HEK293T (cell line): ENCODE data around the gene TPSB2.
"Not testable (repeated sequence)": the region's sequence is repeated elsewhere in the genome, so short reads cannot be mapped to it uniquely, and the experiment has no call there.

ENCODE experiments used
- CTCF ChIA-PET: fragments of 350-600 bp; formaldehyde crosslinking; extraction: SDS; loops from one replicate; lab custom pipeline; 2021; ENCODE audit warnings: antibody characterized with exemption, inconsistent platforms; lab: Yijun Ruan, JAX
- POLR2A ChIA-PET: fragments of 350-600 bp; formaldehyde crosslinking; extraction: SDS; loops from one replicate; lab custom pipeline; 2020; ENCODE audit warnings: antibody characterized with exemption, inconsistent platforms; lab: Yijun Ruan, JAX
- DNase-seq: peaks from one replicate; pipeline ENCODE4 v3.0.0; 2012; ENCODE audit warnings: mixed read lengths; ENCODE audit errors: extremely low spot score
- ARNT ChIP-seq: fragments of 450-650 bp; IDR thresholded peaks from 2 replicates; pipeline ENCODE4 v1.6.1; 2017; ENCODE audit warnings: mild to moderate bottlenecking
- BHLHE40 ChIP-seq: fragments of 450-650 bp; IDR thresholded peaks from 2 replicates; pipeline ENCODE4 v1.6.1; 2016; ENCODE audit warnings: mild to moderate bottlenecking, moderate library complexity, borderline replicate concordance
- CTBP1 ChIP-seq: fragments of 450-650 bp; IDR thresholded peaks from 2 replicates; pipeline ENCODE4 v1.6.1; 2016; ENCODE audit warnings: borderline replicate concordance
- ELF4 ChIP-seq: fragments of 450-650 bp; IDR thresholded peaks from 2 replicates; pipeline ENCODE4 v1.6.1; 2017; ENCODE audit warnings: antibody characterized with exemption
- FOXA1 ChIP-seq: fragments of 450-650 bp; IDR thresholded peaks from 2 replicates; pipeline ENCODE4 v1.6.1; 2016; ENCODE audit warnings: mild to moderate bottlenecking
- FOXK2 ChIP-seq: fragments of 450-650 bp; IDR thresholded peaks from 2 replicates; pipeline ENCODE4 v1.6.1; 2016; ENCODE audit warnings: mild to moderate bottlenecking
- FOXM1 ChIP-seq: fragments of 450-650 bp; IDR thresholded peaks from 2 replicates; pipeline ENCODE4 v1.6.1; 2017; ENCODE audit warnings: mild to moderate bottlenecking, borderline replicate concordance
- HDGF ChIP-seq: fragments of 450-650 bp; IDR thresholded peaks from 2 replicates; pipeline ENCODE4 v1.6.1; 2017; ENCODE audit warnings: antibody characterized with exemption, borderline replicate concordance
- L3MBTL2 ChIP-seq: fragments of 450-650 bp; conservative IDR thresholded peaks from 2 replicates; pipeline ENCODE4 v1.6.1; 2016; ENCODE audit warnings: mild to moderate bottlenecking
- LEF1 ChIP-seq: fragments of 450-650 bp; IDR thresholded peaks from 2 replicates; pipeline ENCODE4 v1.6.1; 2017; ENCODE audit warnings: mild to moderate bottlenecking, borderline replicate concordance
- NFRKB ChIP-seq: fragments of 450-650 bp; IDR thresholded peaks from 2 replicates; pipeline ENCODE4 v1.6.1; 2016; ENCODE audit warnings: mild to moderate bottlenecking, moderate library complexity
- SP1 ChIP-seq: fragments of 450-650 bp; IDR thresholded peaks from 2 replicates; pipeline ENCODE4 v1.6.1; 2017
- SUZ12 ChIP-seq: fragments of 450-650 bp; IDR thresholded peaks from 2 replicates; pipeline ENCODE4 v1.6.1; 2016; ENCODE audit warnings: mild to moderate bottlenecking
- TARDBP ChIP-seq: fragments of 450-650 bp; IDR thresholded peaks from 2 replicates; pipeline ENCODE4 v1.6.1; 2016
- ZNF384 ChIP-seq: fragments of 450-650 bp; IDR thresholded peaks from 2 replicates; pipeline ENCODE4 v1.6.1; 2016
- TF ChIP-seq, protein P1 (sequence below): fragments of 450-650 bp; IDR thresholded peaks from 2 replicates; pipeline ENCODE4 v1.6.1; 2016

TPSB2 gene

DNA sequence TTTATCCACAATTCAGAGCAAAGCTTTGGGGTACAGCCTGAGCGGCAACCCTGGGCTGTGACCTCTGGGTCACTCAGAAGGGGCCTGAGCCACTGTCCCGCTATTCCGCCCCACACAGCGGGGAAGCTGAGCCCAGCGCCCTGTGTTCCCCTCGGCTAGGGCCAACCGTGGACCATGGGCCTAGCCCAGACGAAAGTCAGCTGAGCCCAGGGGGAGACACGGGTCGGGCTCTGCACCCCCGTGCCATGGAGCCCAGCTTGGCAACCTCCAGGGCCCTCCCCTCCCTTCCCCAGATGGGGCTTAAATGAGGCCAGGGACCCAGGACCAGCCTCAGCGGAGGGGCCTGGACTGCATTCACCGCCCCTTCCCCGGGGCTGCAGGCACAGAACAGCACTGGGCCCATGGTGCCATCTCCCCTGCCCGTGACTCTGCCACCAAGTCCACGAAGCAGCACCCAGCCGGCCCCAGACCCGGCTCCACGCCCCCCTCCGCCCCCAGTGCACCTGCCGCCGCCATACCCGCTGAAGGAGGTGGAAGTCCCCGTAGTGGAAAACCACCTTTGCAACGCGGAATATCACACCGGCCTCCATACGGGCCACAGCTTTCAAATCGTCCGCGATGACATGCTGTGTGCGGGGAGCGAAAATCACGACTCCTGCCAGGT lies 27.7 kb upstream of the TPSB2 start:
- TF ChIP-seq BHLHE40 (no peak), FOXA1 (no peak), LEF1 (no peak), CTBP1 (no peak), ZNF384 (no peak), SP1 (no peak), FOXK2 (no peak), FOXM1 (no peak), NFRKB (no peak), ARNT (no peak), TARDBP (no peak), HDGF (no peak)
- TF ChIP-seq, protein P1, sequence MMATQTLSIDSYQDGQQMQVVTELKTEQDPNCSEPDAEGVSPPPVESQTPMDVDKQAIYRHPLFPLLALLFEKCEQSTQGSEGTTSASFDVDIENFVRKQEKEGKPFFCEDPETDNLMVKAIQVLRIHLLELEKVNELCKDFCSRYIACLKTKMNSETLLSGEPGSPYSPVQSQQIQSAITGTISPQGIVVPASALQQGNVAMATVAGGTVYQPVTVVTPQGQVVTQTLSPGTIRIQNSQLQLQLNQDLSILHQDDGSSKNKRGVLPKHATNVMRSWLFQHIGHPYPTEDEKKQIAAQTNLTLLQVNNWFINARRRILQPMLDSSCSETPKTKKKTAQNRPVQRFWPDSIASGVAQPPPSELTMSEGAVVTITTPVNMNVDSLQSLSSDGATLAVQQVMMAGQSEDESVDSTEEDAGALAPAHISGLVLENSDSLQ, result no peak
- no peak for DNase-seq
- POLR2A ChIA-PET, result no interaction called here
- CTCF ChIA-PET, result no interaction called here

DNA sequence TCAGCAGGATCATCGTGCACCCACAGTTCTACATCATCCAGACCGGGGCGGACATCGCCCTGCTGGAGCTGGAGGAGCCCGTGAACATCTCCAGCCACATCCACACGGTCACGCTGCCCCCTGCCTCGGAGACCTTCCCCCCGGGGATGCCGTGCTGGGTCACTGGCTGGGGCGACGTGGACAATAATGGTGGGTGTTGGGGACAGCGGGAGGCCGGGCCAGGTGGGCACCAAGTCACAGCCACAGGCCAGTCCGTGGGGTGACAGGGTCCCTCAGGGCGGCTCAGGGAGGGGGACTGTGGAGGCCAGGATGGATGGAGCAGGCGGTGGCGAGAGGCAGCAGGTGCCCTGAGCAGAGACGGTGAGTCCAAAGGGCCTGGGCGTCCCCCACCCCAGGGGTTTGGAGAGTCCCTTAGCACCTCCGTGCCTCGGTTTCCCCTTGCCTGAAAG lies 26.9 kb upstream of the TPSB2 start:
- no peak for TF ChIP-seq CTBP1
- no peak for TF ChIP-seq ZNF384
- no peak for TF ChIP-seq NFRKB
- TF ChIP-seq ELF4, result no peak
- no peak for TF ChIP-seq SP1
- TF ChIP-seq, protein P1, result no peak
- no peak for TF ChIP-seq L3MBTL2
- no peak for TF ChIP-seq LEF1
- TF ChIP-seq ARNT, result no peak
- no peak for TF ChIP-seq BHLHE40
- TF ChIP-seq TARDBP, result no peak
- TF ChIP-seq FOXA1, result no peak
- no peak for TF ChIP-seq FOXM1
- TF ChIP-seq FOXK2, result no peak
- no peak for TF ChIP-seq SUZ12
- no peak for TF ChIP-seq HDGF
- no peak for DNase-seq
- ChIA-PET CTCF (no interaction called here), POLR2A (no interaction called here)

DNA sequence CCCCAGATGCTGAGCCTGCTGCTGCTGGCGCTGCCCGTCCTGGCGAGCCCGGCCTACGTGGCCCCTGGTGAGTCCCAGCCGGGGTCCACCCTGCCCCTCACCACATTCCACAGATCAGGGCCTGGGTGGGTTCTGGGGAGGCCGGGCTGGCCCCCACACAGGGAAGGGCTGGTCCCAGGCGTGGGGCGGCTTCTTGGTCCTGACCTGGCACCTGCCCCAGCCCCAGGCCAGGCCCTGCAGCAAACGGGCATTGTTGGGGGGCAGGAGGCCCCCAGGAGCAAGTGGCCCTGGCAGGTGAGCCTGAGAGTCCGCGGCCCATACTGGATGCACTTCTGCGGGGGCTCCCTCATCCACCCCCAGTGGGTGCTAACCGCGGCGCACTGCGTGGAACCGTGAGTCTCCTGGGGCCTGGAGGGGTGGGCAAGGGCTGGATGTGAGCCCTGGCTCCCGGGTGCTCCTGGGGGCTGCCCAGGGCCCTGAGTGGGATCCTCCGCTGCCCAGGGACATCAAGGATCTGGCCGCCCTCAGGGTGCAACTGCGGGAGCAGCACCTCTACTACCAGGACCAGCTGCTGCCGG lies 26.4 kb upstream of the TPSB2 start:
- CTCF ChIA-PET, DNase-seq, POLR2A ChIA-PET: not testable (repeated sequence)

DNA sequence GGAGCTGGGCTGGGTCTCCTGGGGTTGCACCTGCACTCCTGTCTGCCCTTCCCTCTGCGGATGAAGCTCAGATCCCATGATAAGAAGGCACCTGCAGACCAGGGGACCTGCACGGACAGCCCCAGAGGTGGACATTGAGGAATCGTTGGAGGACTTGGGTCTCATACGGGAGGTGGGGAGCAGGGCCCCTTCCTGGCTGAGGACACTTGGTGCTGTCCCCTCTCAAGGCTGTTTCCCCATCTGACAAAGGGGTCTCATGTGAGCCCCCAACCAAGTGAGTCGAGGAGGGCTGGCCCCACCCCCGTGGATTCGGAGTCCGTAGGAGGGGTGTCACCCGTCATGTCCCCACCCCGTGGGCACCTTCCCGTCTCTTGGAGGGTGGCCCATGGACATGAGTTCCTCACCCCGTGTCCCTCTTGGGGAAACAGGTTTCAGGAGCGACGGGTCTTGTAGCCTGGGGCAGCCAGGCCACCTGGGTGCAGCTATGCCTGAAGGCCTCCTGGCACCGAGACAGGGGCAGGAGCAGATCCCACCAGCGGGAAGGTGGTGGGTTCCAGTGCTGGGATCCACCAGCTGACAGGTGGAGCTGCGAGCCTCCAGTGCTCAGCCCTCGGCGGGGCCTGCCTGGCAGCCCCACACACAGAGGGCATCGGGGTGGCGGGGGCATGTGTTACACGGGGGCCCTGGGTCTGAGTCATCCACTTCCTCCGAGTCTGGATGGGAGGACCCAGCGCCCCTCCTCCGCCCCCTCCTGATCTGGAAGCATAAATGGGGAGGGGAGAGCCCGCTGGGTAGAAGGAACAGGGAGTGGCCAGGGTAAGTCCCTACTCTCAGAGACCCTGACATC lies 25.5 kb upstream of the TPSB2 start, which contains the start of gene TPSD1:
TPSD1 (plus strand) TSS at position 794 of the 847 bp plus-strand sequence. CDS start 212 bp downstream, outside the sequence.
- CTCF ChIA-PET, result not testable (repeated sequence)

DNA sequence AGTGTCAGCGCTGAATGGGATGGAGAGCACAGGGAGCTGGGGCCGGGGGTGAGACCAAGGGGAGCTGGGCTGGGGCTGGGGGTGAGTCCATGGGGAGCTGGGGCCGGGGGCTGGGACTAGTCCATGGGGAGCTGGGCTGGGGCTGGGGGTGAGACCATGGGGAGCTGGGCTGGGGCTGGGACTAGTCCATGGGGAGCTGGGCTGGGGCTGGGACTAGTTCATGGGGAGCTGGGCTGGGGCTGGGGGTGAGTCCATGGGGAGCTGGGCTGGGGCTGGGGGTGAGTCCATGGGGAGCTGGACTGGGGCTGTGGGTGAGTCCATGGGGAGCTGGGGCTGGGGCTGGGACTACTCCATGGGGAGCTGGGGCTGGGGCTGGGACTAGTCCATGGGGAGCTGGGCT lies 24.8 kb upstream of the TPSB2 start:
- POLR2A ChIA-PET, CTCF ChIA-PET, DNase-seq: not testable (repeated sequence)

More for the DNA sequence above, 25.5 kb upstream of the TPSB2 start, which contains the start of gene TPSD1:
- POLR2A ChIA-PET, DNase-seq: not testable (repeated sequence)

DNA sequence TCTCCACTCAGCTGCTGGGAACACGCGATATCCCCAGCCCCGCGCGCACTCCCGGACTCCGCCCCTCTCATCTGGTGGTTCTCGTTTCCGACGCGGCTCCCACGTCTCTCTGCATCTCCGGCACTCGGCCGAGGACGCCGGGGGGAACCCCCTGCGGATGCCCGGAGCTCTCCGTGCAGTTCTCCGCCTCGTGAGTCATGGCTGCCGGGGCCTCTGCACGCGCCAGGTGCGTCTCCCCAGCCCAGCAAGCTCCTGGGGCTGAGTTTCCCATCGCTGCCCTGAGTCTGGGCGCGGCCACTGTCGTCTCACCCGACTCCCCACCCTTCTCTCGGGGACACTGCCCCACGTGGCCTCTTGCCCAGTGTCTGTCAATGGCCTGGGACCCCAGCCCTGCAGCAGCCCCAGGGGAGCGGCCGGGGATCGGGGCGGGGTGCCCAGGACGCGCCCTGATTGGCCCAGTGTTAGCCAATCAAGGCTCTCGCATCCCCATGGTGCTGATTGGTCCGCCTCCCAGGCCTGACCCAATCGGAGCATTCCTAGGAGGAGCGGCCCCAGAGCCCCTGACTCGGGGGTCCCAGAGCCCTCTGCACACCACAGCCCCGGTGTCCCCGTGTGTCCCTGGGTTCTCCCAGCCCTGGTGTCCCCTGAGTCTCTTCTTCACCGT lies 23.8 kb upstream of the TPSB2 start:
- CTCF ChIA-PET, POLR2A ChIA-PET, DNase-seq: not testable (repeated sequence)

DNA sequence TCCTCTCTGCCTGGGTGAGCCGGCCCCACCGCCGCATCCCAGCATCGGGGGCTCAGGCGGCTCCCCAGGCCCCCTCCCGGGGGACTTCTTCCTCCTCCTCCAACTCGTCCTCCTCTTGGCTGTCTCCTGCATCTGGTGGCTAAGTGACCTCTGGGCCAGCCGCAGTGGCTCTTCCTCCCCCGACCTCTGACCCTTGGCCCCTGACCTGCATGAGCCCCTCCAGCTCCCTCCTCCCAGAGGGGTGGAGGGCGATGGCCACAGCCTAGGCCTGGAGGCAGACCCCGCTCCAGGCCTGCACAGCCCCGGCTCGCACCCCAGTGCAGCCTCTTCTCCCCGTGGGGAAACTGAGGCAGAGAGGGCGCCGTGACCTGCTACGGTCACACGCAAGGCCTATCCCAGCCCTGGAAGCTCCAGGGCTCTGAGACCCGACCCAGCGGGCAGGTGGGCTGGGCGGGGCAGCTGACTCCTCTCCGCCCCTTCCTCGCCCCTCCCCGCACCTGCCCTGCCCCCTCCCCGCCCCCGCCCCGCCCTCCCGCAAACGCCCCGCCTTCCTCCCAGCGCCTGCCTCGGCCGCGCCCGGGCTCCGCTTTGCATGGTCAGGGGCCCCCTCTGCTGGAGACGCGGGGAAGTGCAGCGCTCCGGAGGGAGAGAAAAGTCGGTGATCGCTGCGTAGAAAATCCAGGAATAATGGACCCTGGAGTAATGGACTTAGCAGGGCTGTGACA lies 19.2 kb upstream of the TPSB2 start:
- CTCF ChIA-PET, POLR2A ChIA-PET, DNase-seq: not testable (repeated sequence)

DNA sequence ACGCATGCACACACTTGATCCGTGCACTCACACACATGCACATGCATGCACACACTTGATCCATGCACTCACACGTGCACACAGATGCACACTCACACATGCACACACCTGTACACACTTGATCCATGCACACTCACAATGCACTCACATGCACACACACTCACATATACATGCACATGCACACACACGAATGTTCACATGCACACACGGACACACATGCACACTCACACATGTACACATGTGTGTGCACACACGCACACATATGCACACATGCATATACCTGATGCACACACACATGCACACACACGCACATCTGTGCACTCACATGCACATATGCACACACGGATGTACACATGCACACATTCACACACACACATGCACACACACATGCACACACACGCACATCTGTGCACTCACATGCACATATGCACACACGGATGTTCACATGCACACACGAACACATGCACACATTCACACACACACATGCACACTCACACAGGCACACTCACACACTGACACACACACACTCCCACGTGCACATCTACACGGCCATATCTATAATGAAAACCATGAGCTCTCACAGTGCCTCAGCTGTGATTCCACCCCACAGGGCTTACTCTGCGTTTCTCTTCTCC lies 18.0 kb upstream of the TPSB2 start:
- DNase-seq, CTCF ChIA-PET, POLR2A ChIA-PET: not testable (repeated sequence)
